NCI-H2107 (cell line): ENCODE results near the gene AGPS.
"Not testable (repeated sequence)": the region's sequence is repeated elsewhere in the genome, so short reads cannot be mapped to it uniquely, and the experiment has no call there.

ENCODE experiments used
- DNase-seq: peaks from one replicate; lab custom pipeline; 2025; lab: John Stamatoyannopoulos, UW

The AGPS gene

DNA sequence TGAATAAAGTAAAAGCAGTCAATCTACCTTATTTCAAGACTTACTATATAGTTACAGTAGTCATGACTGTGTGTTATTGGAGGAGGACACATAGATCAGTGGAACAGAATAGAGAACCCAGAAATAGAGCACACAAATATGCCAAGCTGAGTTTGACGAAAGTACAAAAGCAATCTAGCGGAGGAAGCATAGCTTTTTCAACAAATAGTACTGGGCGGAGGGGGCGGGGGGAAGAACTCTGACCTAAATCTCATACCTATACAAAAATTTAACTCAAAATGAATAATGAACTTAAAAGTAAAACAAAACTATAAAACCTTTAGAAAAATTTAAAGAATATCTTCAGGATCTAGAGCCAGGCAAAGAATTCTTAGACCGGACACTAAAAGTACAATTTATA, 139.1 kb downstream of the AGPS start:
- DNase-seq: no peak

DNA sequence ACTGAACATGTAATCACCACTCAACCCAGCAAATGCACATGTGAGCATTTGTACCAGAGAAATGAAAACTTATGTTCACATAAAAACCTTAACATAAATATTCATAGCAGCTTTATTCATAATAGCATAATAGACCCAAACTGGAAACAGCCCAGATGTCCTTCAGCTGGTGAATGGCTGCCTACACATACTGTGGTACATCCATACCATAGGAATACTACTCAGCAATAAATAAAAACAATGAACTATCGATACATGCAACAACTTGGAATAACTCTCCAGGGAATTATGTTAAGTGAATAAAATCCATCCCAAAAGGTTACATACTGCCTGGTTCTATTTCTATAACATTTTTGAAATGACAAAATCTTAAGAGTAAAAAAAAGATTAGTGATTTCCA, 140.0 kb downstream of the AGPS start:
- DNase-seq: no peak

DNA sequence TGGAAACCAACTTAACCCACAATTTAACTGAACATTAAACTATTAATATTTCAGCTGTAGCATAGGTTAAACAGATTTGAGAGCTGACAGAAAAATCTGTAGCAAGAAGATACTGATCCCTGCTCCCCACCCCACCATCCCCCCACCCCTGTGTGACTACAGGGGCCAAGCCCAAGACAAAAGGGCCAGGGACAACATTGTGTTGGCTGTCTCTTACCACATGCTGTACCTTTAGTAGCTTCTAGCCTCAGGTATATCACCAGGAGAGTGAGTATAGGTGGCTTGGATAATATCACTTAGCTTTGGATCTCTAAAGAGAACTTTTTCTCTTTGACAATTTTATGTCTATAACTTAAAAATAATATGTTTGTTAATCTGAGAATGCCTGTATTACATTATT, 140.7 kb downstream of the AGPS start:
- no peak for DNase-seq

DNA sequence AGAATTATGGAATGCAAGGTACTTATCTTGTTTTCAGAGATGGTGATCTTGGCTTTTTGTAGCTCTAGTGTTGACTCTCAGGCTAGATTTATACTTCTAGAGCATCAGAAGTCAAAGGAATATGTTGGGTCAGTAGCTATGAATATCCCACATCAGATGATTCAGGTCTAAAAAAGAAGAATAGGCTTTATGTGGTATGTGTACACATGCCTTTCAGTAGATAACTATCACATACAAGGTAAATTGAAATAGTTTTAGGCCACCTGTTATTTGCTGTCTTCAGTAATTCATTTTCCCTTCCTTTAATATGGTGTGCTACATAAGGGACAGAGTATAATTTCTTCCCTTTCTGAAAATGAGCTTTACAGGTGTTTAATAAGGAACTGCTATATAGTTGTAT, 142.4 kb downstream of the AGPS start:
- no peak for DNase-seq

DNA sequence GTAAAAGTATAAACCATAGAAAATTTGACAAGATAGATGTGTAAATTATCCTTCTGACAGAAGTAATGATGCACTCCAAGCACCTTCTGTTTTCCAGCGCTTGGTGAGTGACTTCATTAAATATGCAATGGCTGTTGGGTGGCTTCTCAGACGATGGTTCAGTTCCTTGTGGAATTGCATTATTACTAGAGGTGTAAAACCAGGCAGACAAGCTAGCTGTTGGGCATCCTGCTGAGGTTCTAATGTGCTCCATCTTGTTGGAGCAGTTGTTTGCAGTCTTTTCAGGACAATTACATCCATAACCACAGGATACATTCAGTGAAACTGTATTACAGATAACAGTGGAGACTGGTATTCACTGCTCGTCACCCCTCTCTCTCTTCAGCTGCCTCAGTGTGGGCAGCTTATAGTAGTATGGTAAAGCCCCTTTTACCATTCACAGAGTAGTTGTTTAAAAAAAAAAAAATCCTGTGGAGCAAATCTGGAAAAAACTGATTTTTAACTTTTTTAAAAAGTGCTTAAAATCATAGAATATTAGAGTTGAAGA, 143.5 kb downstream of the AGPS start:
- no peak for DNase-seq

DNA sequence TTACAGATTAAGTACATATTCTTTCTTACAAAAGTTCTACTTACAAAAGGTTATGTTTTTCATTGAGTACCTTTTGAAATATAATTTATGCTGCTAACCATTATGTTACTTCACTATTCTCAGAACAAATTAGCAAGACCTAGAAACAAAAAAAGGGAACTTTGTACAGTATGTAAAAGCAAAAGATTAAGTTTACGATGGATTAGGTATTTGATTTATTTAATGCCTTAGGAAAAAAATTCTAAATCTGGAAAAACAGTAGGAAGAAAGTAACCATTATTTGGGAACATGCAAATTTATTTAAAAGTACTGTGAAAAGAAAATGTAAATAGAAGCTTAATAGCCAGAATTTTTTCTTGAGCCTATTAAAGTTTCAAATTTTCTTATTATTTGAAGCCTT, 144.6 kb downstream of the AGPS start:
- DNase-seq: no peak

DNA sequence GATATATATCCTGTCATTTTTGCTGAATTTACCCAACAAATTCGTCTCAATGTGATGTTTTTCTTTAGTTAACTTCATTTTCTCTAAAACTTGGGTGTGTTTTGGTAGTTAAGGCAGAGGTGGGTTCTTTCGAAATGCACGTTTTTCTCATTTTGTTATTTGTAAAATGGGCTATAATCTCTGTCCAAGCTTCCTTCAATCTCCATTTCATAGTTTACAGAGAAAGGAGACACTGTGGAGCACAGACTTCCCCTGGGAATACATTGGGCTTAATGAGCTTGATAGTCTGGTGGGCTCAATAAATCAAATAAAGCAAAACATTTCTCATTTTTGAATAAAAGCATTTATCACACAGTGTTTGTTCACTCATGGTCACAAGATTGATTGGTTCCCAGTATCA, 145.1 kb downstream of the AGPS start:
- no peak for DNase-seq

DNA sequence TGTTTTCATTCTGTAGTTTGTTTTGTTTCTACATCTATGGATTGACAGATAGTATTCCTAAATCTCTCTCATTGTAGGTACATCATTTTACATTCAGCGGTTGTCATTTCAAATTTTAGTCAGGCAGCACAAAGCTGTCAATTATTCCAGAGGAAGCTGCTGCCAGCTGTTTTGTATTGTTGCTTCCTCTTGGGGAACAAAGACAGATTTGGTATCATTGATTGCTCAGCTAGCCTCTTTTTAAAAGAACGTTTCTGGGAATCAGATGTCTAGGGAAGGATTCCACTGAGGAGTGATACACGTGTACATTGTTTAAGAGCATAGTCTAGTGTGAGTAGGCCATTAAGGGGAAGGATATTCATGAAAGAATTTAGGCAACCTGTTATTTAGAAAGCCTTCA, 145.8 kb downstream of the AGPS start:
- DNase-seq: no peak

DNA sequence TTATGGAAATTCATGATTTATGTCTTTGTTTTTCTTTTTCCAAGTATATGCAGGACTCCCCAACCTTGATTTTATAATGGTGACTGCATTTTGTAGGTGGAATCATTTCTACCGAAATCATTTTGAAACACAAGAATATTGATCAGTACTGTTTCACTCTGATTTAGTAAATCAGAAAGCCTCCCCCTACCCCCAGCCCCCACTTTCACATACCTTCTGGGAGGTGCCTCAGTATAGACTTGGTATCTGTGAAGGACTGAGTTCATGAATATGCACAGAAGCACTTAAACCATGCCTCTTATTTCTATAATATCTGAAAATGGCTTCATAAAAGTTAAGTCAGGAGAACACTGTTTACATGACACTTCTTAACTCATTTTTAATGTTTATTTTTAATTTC, 147.7 kb downstream of the AGPS start:
- DNase-seq: no peak

DNA sequence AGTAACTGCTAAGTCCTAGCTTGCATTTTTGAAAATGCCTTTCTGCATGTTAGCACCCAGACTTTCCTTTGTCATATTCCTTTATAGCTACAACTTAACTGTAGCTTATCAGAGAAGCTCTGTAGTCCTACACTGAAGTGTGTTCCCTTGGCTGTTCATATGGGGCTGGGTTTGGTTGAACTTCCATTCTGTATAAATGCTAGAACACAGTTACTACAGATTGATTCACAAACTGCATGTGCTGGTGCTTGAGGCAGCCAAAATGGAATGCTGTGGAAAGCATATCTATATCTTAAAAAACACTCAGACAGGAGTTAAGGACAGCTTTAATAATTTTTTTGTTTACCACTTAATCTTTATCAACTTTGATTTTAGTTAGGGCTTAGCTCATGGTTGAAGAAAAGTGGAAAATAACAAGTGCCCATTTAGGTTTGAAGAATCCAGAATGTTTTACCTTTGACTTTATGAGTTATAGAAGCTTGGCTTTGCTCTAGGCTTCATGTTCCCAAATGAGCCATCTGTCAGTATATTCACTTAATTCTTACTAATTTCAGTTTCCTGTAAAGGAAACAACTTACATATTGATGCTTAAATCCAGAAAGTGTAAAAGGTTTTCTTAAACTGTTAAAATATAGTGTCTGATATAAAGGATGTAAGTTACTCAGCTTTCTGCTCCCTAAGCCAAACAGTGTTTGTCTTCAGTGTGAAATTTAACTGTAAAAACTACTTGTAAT, 148.9 kb downstream of the AGPS start:
- DNase-seq: no peak

DNA sequence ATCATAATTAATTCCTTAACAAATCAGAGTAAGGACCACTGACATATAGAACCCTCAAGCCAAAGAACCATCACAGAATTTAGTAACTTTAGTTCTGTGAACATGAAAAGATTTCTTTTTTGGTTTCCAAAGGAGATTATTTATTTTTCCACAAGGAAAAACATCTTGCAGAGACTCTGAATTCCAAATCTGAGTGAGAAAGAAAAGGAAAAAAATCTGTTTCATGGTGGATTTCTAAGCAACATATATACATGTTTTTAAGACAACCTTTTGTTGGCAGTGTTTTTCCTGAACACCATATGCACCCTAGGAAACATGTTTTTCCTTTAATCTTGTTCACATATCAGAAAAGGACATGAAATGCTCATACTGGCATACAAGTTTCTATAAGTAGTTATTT, 149.8 kb downstream of the AGPS start:
- DNase-seq: no peak

DNA sequence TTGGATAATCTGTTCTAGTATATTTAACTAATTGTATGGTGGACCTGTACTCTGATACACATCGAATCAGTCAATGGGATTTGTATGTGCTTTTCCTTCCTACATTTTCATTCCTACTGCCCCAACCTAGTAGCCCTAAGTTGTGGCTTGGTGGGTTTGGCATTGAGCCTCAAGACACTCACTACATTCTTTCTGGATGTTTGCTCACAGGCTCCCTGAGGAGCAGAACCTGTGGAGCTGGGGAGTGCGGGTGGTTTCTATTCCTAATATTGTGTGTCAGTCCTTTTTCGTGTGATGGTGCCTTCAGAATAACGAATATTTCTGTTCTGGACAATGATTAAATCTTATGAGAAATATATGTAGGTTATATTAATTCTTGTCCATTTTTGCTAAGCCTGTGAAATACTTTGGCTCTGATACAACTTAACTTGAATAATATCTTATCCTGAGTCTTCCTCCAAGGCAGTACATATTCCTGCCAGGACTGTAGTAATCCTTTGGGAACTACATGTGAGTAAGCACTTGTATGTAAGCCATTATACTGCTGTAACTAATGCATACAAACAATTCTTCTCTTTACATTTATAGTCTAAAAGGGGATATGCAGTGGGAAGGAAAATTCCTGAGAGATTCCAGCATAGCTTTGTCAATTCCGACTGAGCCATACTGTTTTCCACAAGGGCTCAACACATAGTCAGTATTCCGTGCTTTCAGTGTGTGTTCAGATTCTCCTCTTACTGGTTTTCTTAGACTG, 150.6 kb downstream of the AGPS start:
- no peak for DNase-seq

DNA sequence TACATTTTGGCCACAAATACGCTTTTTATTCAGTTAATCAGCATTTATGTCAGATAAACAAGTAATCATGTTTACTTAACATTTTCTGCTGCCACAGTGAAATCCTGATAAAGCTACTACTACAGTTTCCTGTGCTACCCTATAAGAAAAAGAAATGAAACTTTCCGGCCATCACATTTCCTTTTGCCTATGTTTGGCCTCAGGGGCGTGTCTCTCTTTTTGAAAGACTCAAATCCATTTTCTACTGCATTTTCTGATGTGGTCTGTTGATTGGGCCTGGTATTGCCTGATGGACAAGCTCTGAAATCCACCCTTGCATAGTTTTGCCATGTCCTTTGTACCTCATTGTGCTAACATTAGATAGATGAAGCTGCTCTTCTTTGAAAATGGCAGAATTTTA, 152.6 kb downstream of the AGPS start:
- no peak for DNase-seq

DNA sequence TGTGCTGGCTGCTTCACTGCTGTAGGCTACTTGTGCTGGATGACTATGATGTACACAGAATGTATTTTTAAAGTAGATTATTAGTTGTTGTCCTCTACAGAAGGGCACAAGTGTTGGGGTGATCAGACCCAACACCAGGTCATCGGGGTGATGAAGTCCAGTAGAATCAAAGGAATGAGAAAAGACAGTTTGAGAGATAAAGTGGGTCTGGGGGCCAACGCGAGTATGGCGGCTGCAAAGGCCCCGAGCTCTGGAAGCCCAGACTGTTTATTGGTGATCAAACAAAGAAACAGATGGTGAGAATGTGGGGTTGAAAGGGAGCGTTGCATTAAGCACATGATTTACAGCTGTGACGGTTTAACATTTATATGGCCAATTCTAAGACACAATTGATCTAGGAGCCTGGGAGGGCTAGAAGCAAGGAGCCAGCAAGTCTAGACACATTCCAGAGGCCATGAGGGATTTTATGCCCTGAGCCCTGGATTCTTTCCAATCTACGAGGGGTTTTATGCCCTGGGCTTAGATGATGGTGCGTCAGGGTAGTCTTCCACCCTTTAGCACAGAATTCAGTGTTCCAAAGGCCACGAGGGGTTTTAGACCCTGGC, 153.5 kb downstream of the AGPS start:
- DNase-seq: no peak

DNA sequence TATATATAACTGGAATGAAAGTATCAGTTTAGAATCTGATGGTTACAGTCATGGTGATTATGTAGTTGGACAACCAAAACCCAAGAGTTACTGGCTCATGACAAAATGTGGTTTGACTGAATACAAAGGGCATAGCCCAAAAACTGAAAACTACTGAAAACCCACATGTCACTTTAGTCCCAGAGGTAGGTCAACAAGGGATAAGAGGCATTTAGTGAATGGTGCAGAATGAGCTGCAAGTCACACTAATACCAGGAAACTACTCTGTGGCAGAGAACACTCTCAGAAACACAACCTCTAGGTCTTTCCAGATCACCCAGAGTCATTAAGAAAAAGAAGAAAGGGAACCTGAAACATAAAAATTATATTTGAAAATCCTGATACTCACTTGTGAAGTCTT, 154.5 kb downstream of the AGPS start:
- DNase-seq: no peak

DNA sequence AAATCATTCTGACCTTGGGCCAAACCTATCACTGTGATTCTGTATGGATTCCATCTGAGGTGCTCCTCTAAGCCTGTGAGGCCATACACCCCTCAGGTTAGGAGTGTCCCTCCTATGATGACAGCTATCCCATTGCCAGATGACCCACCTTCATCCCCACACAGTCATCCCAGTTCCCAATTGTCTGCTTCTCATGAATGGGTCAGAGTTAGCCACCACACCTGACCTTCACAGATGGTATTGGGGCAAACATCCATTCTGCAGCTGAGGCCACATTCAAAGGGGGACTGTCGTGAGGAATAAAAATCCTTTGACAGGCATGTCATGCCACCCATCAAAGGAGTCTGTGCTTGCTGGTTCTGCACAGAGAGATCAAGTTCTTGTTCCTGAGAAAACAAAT, 155.2 kb downstream of the AGPS start:
- DNase-seq: no peak

DNA sequence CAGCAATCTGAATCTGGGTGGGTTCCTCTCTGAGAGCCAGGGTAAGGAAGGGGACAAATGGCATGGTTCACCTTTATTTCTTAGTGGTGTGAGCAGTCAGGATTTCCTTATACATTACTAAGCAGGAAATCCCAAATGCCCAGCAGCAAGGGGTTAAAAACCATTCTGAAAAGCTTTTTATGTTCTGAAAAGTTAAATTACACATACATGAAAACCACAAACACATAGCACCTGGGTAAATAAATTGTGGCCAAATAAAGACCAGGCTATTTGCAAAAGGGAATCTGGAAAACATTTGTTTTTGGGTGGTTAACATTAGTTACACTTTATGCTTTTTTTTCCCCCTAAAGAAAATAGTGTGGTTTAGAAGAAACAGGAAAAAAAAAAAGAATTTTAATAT, 156.1 kb downstream of the AGPS start:
- no peak for DNase-seq

DNA sequence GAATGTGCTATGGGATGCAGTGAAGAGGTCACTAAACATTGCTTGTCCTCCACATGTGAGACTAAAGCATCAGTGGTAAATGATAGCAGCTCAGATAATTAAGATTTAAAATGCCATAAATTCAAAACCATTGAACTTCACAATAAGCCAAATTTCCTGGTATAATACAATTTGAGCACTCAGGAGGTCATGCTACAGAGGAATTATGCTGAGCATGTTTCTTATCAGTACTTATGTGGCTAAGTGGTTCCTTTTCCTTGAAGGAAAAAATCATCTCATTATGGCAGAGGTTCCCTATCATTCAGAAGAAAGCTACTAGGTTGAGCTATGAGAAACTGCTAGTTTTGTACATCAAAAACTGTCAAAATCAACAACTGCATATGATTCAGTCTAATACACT, 156.6 kb downstream of the AGPS start:
- no peak for DNase-seq

DNA sequence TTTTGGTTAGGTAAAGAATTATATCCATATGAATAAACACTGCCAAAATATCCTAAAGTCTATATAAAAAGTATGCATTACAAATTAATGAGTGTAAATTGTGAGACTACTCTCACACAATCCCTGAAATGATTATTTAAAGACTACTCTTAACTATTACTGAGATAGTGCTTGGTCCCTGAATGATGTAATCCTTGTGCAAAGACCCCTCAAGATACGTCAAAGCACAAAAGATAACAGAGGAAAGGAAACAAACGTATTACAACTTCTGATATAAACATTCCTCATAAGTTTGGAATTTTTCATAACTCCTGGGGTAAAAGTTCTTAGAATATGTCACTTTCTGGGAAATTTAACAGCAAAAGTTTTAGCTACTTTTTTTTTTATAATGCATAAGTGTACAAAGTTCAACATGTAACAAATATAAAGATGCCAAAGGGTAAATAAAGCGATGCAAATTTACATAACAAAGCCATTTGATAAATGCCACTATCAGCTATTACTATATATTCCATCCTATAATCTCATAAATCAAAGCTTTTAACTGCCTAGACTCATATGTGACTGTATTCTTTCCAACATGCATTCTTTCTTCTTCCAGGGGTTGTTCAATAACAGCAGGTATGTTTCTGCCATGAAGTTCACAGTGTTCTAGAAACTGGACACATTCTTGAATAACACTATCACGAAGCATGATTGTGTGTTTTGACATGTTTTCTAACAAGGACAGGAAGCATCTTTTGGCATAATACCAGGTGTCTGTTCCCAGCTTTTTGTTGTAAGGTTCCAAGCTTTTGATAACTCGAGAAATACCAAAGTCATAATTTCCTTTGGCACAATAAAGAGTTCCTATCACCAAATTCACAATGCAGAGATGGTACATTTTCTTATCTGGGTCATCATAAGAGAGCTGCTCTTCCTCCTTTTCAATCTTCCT, 158.0 kb downstream of the AGPS start:
- DNase-seq: no peak

DNA sequence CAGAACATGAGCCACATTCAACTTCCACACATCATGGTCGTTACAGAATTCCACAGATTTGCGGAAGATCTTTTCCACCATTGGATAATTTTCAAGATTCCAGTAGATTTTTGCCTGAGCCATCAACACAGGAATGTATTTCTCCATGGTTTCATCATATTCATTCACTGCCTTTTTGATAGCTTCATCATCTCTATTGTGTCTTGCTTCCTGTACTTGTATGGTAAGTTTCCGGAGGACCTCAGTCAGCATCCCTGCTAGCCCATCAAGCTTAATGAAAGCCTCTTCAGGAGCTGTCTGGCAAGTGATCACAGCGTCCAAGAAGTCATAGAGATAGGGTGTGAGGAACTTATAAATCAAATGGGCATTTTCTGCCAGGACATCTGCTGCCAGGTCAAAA, 158.8 kb downstream of the AGPS start:
- not testable (repeated sequence) for DNase-seq

DNA sequence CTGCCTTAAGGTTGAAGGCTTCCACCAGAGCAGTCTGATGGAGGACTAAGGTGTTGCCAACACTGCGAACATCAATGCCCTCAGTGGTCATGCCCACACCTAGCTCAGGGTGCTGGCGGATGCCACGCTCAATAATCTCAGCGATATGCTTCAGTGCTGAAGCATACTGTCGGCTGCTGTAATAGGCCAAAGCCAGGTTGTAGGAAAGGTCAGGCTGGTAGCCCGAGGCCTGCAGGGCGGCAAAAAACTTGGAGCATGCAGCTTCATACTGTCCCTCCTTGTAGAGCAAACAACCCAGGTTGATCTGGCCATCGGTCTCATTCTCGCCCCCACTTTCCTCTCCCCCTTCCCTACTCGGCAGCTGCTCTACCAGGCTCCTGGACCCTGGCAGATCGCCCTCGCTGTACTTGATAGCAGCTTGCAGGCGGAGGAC, 159.4 kb downstream of the AGPS start:
- no peak for DNase-seq
